Activated CD8-positive, alpha-beta memory T cell treated with anti-CD3 and anti-CD28 coated beads for 1 hour (primary cell): Measurements from ENCODE around the gene NRARP.
"Not testable (repeated sequence)": the region's sequence is repeated elsewhere in the genome, so short reads cannot be mapped to it uniquely, and the experiment has no call there.

ENCODE experiments used
- DNase-seq, 2 donors: peaks; one replicate each; pipeline ENCODE4 v3.0.0-alpha.2; 2020; ENCODE audit warnings: low read depth in 1 of 2; ENCODE audit errors: extremely low read depth in 1 of 2

The NRARP gene, protein sequence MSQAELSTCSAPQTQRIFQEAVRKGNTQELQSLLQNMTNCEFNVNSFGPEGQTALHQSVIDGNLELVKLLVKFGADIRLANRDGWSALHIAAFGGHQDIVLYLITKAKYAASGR

DNA sequence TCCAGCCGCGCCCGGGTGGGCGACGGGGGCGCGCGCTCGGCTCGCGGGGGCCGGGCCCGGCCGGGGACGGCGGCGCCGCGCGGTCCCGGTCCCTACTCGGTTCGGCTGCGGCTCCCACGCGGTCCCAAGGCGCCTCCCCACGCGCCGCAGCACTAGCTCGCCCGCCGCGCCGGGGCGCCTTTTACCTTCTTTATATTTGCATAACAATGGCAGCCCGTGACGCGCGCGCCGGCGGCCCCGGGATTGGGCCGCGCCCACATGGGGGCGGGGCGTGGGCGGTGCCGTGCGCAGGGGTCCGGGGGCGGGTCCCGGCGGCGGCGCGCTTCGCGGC lies at the start of gene NRARP:
Gene NRARP, minus strand, starts transcription at position 154 of the 331 bp plus-strand sequence. CDS start 343 bp downstream, outside the sequence.
- peak; percentile 76 to 86 for DNase-seq

DNA sequence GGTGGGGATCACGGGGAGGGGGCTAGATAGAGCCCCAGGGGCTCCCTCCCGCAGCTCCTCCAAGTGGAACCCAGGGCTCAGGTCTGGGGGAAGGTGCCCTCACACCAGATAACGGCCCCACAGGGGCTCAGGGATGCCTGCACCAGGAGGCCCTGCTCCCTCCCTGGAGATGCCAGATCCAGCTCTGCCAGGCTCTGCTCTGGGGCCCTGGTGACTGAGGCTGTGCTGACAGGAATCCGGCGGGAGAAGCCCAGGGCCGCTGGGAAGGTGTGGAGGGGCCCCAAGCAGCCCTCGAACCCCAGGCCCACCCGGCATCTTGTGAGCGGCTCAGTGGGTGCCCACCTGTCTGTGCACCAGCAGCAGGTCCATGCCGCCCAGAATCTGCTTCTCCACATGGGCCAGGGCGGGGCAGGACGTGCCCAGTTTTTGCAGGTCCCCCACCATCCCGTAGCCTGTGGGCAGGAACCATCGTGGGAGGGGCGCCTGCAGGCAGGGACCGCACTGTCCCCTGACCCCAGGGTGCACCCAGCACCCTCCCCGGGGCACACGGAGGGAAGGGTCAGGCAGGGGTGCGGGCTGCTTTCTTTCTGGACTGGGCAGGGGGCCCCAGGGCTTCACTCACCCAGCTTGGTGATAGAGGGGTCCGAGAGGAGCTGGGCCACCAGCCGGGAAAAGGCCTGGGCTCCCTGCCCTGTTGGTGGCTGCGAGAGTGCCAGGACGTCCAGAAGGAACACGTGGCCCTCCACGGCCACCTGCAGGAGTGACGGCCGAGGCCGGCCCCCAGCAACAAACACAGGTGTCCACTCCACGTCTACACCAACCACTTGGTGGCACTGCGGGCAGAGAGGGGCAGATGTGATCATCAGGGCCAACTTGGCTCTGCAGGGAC lies 48.9 kb upstream of the NRARP start:
- DNase-seq = no peak

DNA sequence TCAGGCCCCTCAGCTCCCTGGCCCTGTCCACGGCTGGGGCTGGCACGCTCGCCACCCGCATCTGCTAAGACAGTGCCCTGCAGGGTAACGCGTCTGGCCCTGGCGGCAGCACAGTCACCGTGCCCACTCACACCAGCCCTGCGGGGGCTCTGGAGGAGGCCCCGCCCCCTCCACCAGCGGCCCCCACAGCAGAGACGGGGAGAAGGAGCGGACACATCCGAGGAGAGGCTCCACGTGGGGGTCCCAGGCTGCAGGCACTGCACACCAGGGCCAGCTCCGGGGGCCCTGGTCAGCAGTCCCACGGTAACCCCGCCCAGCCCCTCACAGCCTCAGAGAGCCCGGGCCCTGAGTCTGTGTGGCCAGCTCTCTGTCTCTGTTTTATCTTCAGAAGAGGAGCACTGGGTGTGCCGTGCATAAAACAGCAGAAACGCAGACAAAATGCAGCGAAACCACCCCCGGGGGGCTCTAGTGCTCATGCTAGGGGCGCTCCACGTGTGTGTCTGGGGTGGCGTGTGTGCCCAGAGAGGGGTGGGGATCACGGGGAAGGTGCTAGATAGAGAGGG lies 47.5 kb upstream of the NRARP start:
- DNase-seq = no peak

DNA sequence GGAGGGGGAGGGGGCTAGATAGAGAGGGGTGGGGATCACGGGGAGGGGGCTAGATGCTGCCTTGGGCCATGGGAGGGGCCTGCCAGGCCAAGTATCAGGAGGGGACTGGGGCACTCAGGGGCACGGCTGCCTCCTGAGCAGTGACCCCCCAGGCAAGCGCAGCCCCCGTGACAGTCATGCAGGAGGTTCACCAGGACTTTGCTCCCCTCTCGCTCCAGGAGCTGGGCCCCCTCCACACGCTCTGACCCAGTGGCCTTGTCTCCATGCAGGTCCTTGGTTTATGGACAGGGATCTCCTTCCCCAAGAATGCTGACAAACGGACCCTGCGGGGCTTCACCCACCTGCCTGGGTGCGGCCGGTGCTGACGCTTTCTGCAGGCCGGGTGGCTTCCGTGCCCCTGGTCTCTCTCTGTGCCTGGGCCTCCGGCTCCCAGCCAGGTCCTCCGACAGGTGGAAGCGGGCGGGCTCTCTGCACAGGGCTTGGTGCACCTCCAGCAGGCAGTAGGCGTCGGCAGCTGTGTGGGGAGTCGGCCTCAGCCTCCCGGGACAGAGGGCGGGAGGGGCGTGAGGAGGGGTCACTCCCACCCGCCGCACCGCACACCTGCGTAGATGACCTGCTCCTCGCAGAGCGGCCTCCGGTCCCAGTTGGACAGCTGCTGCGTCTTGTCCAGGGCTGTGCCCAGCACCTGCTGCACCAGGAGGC lies 46.8 kb upstream of the NRARP start:
- no peak for DNase-seq

DNA sequence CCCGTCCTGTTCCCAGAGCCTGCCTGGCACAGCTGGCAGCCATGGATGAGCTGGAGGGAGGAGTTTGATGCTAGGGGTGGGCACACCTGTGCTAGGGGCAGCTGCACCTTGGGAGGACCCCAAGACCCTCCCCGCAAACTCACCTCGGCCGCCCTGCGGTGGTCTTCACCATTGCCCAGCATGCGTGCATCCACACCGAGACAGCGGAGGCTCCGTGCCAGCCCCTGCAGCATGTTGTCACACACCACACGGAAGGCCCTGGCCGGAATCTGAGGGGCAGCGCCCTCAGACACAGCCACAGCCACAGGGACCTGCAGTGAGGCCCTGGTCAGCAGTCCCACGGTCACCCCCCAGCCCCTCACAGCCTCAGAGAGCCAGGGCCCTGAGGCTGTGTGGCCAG lies 45.9 kb upstream of the NRARP start:
- no peak for DNase-seq

DNA sequence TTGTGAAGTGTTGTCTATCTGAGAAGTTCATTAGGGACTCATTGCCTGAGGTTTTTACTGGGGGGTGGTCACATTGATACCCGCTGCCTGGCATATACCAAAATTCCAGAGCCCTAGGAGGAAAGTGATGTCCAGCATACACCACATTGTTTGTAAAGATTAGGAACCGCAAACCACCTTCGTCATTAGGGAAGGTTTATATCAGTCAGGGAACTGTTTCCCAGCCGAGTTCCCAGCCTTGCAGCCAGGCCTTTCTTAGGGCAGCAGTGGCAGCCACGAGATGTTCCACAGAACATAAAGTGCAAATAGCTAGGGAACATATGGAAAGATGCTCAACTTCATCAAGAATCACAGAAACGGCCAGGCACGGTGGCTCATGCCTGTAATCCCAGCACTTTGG lies 40.4 kb upstream of the NRARP start:
- no peak for DNase-seq

DNA sequence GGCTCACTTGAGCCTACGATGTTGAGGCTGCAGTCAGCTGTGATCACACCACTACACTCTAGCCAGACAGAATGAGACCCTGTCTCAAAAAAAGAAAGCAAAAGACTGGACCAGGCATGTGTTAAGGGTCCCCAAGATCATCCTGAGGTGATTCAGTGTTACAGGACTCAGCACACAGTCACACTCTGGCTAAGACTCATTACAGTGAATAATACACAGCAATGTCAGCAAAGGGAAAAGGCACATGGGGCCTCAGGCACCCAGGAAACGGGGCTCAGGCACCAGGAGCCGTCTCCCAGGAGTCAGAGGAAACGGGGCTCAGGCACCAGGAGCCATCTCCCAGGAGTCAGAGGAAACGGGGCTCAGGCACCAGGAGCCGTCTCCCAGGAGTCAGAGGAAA lies 39.2 kb upstream of the NRARP start:
- no peak for DNase-seq

DNA sequence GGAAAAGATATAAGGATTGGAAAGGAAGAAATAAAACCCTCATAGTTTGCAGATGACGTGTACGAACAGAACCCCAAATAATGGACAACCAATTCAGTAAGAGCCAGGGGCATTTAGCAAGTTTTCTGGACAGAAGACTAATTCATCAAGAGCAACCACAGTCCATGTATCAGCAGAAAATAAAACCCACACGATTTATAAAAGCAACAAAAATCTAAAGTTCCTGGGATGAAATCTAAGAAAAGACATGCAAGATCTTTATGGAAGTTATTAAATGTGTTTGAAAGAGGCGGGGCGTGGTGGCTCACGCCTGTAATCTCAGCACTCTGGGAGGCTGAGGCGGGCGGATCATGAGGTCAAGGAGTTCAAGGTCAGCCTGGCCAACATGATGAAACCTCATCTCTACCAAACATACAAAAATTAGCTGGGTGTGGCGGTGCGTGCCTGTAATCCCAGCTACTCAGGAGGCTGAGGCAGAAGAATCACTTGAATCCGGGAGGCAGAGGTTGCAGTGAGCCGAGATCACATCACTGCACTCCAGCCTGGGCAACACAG lies 37.9 kb upstream of the NRARP start:
- not testable (repeated sequence) for DNase-seq

DNA sequence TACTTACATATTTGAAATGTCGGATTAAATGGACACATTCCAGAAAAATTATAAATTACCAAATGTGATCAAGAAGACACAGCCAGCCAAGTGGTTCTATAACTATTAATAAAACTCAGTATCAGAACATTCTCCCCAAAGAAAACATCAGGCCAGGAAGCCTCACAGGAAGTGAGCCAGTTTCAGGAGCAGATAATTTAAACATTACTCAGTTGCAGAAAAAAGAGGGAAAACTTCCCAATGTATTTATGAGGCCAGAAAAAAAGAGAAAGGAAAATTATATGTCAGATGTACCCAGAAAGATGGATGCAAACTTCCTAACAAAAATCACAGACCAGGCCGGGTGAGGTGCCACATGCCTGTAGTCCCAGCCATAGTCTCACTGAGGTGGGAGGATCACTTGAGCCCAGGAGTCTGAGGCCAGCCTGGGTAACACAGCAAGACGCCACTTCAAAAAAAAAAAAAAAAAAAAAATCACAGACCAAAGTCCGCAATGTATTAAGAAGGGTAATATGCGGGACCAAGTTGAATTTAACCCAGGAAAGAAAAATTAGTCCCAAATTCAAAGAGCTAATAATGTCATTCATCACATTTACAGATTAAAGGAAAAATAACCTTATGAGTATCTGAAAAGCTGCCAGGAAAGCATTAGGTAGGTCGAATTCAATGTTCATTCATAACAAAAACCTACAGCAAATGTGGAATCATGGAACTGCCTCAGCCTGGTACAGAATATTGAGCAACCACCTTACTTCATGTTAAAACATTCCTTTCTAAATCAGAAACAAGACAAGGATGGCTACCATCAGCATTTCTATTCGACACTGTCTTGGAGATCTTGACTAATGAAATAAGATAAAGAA lies 37.2 kb upstream of the NRARP start:
- no peak for DNase-seq

DNA sequence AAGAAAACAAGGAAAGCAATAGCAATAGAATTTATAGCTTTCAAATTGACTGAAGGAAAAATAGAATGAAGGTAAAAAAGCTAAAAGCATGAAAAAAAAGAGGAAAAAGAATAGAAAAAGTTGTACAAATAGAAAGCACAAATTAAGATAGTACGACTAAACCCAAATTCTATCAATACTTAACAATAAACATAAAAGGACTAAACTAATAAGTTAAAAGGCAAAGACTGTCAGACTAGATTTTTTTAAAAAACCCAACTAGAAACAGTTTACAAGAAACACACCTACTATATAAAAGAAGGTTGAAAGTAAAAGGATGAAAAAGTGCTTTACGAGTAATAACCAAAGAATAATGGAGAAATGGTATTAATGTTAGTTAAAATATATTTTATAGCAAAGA lies 34.7 kb upstream of the NRARP start:
- no peak for DNase-seq

DNA sequence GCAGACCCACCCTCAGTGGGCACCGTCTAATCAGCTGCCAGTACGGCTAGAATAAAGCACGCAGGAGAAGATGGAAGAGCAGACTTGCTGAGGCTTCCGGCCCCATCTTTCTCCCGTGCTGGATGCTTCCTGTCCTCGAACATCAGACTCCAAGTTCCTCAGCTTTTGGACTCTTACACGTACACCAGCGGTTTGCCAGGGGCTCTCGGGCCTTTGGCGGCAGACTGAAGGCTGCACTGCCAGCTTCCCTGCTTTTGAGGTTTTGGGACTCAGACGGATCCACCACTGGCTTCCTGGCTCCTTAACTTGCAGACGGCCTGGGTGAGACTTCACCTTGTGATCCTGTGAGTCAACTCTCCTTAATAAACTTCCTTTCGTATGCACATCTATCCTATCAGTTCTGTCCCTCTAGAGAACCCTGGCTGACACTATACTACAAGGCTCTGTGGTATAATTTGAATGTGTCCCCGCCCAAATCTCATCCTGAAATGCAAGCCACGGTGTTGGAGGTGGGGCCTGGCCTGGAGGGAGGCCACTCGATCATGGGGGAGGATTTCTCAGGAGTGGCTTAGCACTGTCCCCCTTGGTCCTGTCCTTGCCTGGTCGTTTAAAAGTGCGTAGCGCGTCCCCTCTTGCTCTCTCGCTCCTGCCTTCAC lies 31.1 kb upstream of the NRARP start:
- no peak for DNase-seq

DNA sequence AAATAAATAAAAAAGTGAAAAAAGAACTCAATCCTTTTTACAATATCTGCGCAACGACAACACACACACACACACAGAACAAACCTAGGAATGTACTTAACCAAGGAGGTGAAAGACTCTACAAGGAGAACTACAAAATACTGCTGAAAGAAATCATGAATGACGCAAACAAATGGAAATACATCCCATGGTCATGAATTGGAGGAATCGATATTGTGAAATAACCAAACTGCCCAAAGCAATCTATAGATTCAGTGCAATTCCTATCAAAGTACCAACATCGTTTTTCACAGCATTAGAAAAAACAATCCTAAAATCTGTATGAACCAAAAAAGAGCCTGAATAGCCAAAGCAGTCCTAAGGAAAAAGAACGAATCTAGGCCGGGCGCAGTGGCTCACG lies 29.9 kb upstream of the NRARP start:
- DNase-seq = no peak

DNA sequence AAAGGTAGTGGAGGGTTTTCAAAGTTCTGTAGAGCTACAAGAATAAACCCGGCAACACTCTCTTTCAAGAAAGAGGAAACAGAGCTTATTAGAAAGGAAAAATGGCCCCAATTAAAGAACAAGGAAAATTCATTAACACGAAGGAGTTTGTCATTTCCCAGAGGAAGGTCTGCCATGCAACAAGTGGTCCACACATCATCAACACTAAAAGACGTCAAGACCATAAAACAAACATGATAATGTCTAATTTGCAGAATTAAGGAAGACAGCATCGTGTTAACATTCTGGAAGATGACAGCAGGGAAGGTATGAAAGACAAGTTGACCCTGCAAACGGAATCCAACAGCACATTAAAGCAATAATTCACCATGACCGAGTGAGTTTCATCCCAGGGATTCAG lies 28.6 kb upstream of the NRARP start:
- no peak for DNase-seq

DNA sequence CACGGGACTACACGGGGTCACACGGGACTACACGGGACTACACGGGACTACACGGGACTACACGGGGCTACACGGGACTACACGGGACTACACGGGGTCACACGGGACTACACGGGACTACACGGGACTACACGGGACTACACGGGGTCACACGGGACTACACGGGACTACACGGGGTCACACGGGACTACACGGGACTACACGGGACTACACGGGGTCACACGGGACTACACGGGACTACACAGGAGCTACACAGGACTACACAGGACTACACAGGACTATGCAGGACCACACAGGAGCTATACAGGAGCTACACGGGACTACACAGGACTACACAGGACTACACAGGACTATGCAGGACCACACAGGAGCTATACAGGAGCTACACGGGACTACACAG lies 27.5 kb upstream of the NRARP start:
- DNase-seq = not testable (repeated sequence)

DNA sequence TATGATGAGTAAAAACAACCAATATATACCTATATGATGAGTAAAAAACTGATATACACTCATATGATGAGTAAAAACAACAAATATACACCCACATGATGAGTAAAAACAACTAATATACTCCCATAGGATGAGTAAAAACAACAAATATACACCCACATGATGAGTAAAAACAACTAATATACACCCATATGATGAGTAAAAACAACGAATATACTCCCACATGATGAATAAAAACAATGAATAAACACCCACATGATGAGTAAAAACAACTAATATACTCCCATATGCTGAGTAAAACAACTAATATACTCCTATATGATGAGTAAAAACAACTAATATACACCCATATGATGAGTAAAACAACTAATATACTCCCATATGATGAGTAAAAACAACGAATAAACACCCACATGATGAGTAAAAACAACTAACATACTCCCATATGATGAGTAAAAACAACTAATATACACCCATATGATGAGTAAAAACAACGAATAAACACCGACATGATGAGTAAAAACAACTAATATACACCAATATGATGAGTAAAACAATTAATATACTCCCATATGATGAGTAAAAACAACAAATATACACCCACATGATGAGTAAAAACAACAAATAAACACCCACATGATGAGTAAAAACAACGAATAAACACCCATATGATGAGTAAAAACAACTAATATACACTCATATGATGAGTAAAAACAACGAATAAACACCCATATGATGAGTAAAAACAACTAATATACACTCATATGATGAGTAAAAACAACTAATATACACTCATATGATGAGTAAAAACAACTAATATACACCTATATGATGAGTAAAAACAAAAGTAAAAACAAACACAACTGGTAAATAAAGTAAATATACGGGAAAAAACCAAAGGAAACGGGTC lies 25.8 kb upstream of the NRARP start:
- DNase-seq = not testable (repeated sequence)

DNA sequence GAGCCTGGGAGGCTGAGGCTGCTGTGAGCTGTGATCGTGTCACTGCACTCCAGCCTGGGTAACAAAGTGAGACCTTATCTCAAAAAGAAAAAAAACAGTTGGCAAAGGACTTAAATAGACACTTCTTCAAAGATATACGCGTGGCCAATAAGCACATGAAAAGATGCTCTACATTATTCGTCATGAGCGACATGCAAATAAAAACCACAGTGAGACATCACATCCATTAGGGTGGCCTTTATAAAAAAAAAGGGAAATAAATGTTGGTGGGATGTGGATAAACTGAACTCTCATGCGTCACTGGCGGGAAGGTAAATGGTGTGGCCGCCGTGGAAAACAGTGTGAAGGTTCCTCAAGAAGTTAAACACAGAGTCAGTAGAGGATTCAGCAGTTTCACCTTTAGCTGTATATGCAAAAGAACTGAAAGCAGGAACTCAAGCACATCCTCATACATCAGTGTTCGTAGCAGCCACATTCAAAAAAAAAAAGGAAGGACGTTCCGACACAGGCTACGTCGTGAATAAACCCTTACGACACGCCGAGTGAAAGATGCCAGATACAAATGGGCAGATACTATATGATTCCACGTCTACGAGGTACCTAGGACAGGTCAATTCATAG lies 24.5 kb upstream of the NRARP start:
- no peak for DNase-seq

DNA sequence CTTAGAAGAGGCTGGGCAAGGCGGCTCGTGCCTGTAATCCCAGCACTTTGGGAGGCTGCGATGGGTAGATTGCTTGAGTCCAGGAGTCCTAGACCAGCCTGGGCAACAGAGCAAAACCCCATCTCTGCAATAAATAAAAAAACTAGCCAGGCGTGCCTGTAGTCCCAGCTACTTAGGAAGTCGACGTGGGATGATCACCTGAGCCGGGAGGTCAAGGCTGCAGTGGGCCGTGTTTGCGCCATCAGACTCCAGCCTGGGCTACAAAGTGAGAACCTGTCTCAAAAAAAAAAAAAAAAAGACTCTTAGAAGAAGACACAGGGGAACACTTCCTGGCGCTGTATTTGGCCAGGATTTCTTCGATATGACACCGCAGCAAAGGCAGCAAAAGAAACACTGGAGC lies 23.7 kb upstream of the NRARP start:
- no peak for DNase-seq

DNA sequence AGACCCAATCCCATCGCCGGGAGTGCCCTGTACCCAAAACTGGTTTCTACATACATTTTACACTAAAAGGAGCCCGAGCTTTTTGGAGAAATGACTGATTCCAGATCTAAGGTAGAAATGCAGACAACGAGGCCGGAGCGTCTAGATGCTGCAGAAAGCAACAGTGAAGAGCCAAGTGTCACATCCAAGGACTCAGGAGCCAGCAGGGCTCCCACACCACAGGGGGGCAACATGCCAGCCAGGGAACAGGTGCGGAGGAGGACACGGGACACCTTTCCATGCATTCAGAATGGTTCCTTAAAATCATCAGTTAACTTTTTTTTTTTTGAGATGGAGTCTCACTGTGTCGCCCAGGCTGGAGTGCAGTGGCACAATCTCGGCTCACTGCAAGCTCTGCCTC lies 23.1 kb upstream of the NRARP start:
- DNase-seq = no peak
